HG03571 (cell line): ENCODE results near the gene DYRK1A.

Experiments used
- ATAC-seq: cut with Tn5 transposase; IDR thresholded peaks from one replicate; pipeline ENCODE4 v1.9.1; 2021; ENCODE audit not compliant: unreplicated experiment

Gene DYRK1A

DNA sequence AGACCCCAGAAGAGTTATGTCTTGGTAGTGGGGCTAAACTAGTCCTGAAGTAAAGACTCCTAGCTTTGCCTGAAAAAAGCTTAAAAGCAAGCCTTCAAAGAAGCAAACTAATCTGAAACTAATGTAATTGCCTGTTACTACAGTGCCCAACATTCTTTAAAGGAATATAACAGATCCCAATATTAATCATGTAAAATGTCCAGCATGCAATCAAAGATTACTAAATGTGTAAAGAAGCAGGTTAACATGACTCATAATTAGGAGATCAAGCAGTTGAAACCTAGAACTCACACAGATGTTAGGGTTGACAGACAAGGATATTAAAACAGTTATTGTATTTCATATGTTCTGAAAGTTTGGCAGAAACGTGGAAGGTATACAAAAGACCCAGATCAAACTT is 17.8 kb downstream of the DYRK1A start:
- ATAC-seq: no peak

DNA sequence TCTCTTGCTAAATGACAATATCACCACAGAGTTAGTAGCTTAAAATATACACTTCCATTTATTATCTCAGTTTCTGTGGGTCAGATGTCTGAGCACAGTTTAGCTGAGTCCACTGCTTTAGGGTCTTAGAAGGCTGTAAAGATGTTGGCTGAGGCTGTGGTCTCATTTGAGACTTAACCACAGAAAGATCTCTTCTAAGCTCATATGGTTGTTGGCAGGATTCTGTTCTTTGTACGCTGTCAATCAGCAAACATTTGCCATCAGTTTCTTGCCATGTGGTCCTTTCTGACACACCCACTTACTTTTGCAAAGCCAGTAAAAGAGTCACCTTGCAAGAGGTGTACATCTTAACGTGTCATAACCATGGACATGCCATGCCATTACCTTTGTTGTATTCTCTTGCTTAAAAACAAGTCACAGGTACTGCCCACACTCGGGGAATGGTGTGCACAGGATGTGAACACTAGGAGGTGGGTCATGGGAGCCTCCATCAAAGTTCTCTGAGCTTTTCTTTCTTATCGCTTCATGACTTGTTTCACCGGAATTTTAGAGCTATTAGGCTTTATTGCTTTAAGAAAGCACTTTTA is 18.7 kb downstream of the DYRK1A start:
- no peak for ATAC-seq

DNA sequence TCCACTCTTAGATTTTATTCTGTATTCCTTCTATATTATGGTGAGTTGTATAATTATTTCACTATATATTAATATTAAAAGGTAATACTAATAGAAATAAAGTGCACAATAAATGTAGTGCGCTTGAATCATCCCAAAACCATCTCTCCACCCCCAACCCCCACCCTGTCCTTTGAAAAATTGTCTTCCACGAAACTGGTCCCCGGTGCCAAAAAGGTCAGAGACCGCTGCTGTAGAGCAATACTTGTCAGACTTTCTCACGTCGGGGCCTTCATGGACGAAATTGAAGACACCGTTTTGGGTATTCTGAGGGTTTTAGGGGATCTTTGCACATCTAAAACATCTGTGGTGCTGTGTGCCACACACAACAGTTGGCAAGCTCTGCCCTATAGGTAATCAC is 19.6 kb downstream of the DYRK1A start:
- ATAC-seq: no peak

DNA sequence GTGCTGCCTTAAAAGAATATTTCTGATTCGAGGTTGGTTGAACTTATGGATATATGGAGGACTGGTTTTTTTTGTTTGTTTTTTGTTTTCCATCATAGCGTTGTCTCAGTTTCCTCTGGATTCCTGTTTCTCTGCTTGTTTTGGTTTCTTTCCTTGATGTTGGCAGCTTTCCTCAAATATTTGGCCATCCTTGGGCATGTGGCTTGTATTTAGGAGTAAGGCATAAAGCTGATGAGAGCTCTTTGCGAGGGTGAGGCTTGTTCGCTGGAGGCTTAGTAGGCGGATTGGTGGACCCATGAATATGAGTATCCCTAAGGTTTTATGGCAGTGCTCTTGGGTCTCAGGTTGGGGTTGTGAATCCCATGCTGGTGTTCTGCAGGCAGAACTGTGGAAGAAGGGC is 22.9 kb downstream of the DYRK1A start:
- ATAC-seq: no peak

DNA sequence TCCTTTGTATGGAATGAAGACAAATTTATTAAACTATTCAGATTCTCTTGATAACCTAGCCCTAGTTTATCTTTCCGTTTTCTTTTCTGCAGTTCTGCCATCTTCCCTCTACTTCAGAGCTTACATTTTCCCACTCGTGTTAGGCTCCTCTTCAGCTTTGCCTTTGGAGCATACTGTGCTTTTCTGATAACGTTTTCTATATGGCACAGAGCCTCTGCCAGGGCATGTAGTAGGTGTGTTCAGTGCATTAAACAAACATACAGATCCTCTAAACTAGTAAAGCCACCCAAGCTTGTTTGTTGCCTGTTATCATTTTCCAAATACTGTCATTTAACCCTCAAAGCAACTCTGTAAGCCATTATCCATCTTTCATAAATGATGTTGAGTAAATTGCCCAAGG is 25.1 kb downstream of the DYRK1A start:
- ATAC-seq: no peak

DNA sequence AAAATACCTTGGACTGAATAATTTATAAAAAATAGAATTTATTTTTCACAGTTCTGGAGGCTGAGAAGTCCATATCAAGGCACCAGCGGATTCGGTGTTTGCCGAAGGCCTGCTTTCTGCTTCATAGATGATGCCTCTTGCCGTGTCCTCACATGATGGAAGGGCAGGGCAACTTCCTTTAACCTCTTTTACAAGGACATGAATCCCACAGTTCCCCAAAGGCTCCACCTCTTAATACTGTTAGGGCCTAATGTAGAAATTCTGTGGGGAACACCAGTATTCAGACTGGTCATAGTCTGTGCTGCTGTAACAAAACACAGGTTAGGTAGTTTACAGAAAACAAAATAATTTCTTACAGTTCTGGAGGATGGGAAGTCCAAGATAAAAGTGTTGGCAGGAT is 25.9 kb downstream of the DYRK1A start:
- ATAC-seq: no peak

DNA sequence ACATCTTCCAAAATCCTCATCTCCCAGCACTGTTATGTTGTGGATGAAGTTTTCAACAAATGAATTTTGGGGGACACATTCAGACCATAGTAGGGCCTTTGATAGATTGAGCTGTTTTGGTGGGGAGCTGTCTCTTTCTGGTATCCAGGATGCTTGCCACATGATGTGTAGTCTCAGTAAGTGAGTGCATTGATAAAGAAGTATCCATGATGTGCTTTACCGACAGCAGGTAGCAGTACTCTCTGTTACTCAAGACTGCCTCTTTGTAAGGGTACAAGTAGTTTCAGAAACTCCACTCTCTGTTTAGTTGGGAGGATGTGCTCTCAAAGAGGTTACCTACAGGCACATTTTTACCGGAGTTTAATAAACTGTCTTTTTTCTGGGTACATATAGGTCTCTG is 26.5 kb downstream of the DYRK1A start:
- ATAC-seq: no peak

DNA sequence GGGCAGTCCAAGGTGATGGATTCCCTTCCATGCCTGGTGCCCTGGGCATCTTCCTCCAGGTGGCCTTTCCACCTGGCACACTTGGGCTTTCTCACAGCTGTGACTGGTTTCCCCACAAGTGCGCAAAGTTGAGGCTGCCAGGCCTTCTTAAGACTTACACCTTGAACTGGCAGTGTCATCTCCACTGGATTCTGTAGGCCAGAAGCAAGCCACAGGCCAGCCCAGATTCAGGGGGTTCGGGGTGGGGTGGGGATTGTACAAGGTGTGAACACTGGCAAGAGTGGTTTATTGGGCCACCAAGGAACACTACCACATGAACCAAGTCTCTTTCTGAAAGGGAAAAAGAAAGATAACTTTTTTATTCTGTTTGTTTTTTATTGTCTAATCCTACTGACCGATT is 27.2 kb downstream of the DYRK1A start:
- no peak for ATAC-seq

DNA sequence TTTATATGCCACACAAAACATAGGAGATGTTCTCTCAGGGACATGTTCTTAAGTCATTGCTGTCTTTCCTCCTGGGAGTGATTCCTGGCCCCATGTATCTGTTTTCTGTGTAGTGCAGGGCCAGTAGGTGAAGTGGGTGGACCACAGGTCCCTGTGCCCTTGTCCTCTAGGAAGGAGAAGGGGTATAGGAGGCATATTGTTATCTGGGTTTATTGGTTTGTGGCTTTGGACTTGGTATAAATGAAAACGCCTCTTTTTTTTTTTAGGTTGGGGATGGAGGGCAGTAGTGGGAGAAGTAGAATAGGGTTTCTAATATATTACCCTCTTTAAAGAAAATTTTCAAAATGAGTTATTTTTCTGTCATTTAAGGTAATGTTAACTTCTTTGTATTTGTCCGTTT is 29.4 kb downstream of the DYRK1A start:
- ATAC-seq: no peak

DNA sequence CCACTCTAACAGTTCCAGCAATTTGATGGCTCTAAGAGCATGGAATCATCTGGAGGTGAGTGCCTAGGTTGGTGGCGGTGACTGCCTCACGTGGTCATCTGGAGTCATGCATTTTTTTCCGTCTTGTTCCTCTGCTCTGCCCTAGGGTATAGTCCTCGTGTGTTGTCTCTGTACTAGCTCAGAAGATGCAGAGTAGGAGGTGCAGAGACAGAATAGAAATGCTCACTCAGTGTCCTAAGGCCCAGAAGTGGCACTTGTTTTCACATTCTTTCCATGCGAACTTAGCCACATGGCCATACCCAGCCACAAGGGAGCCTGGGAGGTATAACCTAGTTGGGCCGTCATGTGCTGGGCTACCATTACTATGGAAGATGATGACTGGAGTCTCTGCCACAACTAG is 30.3 kb downstream of the DYRK1A start:
- no peak for ATAC-seq

DNA sequence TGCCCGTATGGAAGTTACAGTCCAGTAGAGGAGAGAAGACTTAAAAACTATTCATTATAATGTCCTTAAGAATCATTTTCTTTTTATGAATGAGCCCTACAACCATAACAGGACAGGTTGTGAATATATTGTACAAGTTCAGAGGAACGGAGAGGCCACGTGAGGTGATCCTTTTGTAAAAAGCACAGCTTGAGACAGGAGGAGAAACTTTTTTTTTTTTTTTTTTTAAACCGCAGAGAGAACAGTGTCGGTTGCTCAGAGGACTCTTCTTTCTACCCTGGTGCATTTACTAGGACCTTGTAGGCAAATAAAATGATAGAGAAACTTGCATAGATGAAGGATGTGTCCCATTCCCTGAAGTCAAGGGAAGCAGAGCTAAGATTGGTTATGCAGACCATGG is 32.1 kb downstream of the DYRK1A start:
- ATAC-seq: no peak

DNA sequence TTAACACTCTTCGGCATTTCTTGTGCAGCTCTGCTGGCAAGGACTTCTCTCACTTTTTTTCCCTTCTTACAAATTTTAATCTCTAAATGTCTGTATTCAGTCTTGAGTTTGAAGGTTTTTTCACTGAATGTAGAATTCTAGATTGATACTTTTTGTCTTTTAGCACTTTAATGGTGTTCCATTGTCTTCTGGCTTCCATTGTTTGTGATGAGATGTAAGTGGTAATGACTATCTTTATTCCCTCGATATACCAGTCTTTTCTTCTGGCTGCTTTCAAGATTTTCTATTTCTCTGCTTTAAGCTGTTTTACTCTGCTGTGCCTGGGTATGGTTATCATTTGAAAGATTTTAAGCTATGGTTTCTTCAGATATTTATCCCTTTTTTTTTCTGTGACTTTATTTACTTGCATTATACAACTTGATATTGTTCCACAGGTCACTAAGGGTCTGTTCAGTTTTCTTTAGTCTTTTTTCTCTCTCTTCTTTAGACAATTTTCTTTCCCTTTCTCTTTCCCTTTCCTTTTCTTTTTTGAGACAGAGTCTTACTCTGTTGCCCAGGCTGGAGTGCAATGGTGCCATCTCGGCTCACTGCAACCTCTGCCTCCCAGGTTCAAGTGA is 35.8 kb downstream of the DYRK1A start:
- ATAC-seq: no peak

DNA sequence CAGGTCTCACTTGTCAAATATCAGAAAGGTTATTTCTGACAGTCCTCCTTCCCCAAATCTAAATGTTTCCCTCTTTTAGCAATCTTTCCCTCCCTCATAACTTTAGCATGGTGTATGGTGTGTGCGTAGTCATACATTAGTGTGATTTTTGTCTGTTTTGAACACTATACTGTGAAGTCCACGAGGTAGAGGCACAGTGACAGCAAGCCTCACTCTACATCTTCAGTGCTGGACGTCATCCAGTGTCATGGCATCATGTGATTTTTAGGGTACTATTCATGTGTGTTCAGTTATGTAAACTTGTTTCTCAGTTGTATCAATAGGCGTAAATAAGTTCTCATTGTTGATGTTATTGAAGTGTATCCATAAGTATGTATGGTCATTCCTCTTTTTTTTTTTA is 39.1 kb downstream of the DYRK1A start:
- no peak for ATAC-seq

DNA sequence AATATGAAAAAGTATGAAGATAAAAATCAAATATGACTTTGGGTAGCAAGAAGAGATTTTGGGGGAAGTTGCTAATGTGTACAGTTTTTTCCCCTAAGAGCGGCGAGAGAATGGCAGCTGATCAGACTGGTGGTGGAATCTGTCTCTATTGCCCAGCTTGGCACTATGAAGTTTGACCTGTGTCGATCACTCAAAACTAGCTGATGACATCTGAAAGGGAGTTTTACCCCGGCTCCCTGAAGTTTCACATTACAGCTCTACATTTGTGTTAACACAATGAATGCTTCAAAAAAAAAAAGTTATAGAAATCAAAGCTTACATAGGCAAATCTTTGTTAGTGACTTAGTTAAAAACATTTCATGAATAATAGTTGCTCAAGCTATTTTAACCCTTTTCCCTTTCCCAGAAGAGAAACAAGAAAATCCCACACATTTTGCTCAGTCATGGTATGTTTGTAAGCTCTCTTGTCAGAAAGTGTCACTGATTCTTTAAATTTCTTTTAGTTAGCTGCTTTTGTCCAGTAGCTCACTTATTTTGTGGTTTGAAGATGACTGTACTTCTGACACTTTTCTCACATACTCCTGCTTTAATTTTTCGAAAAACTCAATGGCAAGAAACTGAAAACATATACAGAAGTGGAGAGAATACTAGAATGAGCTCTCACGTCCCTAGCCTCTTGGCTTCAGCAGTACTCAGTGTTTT is 41.3 kb downstream of the DYRK1A start:
- no peak for ATAC-seq

DNA sequence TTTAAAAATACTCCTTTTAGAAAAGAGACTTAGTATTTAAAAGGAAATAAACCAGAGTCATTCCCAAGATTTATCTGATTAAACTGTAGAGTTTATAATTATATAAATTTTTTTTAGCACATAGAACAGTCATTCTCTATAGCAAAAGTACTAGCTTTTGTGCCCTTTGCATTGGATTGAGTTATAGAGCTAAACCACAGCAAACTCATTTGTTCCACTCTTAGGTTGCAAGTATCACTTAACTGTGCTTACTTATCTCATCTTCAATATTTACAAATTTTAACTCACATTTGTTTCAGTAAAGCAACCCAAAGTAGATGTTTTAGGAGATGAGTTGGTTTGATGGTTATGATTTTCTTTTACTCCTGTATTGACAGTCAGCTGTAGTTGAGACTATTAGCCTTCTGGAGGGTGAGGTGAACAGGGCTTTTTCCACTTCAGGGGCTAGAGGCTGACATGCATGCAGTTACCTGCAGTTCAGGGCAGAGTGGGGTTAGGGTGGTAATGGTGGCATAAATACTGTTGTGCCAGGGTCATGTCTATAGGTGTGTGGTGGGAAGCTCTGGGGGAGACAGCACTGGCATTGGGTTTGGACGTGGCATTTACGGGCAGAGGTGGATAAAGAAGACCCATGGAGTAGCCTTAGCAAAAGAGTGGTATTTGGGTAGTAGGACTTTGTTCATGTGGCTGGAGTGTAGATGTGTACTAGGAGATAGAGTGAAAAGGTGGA is 42.1 kb downstream of the DYRK1A start:
- no peak for ATAC-seq

DNA sequence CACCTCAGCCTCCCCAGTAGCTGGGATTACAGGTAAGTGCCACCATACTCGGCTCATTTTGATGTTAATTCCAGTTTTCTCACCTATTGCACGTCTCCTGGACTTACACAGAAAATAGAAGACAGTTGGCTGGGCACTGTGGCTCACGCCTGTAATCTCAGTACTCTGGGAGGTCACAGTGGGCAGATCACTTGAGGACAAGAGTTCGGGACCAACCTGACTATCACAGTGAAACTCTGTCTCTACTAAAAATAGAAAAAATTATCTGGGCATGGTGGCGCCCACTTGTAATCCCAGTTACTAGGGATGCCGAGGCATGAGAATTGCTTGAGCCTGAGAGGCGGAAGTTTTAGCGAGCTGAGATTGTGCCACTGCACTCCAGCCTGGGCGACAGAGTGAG is 44.1 kb downstream of the DYRK1A start:
- ATAC-seq: no peak

DNA sequence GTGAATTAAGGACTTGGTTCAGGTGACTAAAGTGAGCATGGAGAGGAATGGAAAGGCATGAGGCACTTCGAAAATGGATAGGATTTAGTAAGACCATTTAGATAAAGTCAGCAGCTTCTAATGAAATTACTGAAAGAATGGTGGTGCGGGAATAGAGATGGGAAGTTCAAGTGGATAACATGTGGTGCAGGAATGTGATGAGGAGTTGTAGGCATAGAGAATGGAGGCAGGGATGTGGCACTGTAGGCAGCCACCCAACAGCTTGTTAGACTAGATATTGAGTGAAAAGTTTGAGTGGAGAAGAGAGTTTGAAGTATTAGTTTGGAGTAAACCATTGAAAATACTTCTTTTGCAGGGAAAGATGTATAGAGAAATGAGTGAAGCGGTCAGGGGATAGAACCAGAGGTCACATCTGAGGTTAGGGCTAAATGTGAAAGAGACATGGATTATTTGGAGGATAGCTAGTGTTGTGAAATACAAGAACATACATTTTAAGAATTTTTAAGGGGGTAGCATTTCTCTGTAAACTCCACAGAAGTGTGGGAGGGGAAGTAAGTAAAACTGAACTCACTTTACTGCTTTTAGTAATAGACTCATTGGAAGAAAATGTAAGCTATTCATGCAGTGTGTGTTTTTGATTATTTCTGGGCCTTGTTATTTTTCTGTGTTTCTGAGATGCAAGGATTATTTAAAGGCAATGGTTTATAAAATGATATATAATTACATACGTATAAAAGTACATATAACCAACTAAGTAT is 46.2 kb downstream of the DYRK1A start:
- no peak for ATAC-seq

DNA sequence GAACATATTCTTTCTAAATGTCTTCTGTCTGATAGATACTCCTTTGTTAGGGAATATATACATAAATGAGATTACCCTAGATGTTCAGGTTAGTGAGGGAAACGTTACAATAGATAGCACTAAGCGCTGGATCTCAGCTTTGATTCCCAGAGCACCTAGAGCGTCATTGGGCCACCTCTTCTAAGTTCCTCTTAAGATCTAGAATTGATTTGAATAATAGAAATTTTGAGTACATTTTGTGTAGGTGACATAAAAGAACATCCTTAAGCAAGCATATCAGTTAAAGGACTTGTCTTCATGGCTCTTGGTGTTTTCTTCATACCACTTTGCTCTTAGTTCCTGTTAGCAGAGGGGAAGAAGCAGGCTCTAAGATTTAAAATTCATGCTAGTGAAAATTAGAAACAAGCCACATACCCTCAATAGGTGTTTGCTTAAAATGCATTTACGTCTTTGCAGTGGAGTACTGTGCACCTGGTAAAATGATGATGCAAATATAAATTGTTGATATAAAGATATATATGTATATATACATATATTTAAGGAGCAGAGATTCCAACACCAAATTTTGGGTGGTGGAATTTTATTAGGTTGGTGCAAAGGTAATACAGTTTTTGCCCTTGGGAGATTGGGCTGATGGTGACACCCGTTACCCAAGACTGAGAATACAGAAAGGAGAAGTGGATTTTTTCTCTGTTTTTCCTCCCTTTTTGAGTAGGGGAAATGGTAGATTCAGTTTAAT is 47.1 kb downstream of the DYRK1A start:
- ATAC-seq: no peak

DNA sequence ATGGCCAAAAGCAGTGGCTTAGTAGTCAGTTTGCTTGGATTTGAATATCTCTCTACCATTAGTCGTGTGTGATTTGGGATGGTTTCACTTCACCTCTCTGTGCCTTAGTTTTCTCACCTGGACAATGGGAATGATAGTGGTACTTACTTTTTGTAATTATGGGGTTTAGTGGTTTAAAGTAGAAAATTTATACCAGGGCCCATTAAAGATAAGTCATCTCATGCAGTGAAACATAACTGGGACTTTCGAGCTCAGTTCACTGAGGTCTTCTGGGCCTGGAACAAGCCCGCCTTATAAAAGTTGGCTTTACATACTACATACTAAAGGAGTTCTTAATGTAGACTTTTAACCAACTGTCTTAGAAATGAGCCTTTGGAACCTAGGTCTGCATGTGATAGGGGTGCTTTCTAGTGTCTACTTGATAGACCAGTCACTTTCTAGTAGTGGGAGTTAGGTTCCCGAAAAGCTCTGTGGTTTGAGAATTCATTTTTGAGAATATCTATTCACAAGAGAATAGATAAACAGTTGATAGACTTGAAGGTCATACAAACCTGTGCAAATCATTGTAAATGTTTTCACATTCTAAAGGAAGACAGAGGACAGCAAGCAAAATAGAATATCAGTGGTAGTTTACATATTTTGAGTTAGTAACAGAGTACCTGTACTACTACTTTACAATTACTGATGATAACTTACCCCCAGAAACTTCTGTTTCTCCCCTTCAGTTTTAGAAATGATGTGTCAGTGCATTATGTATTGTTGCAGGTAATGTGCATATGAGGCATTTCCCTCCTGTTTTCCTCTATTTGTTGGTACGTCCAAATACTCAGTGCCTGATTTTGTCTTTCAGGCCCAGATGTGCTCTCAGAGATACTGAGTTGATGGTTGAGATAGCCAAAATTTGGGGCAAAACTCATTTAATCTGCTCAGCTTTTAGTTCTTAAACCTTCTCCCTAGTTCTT is 48.0 kb downstream of the DYRK1A start:
- ATAC-seq: no peak

DNA sequence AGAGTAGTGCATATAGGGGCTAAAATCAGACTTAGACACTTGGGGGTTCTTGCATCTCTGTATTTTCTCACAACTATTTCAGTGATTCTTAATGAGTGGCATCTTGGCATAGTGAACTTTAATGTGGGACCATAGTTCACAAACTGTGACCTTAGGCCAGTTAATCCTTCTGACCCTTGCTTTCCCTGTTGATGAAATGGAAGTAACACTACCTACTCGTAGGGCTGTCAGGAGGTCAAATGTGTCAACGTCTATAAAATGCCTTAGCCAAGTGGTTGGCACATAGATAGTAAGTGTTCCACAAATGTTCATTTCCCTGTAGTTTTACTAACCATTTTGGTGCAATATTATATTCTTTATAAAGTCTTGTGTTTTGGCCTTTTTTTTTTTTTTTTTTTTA is 49.4 kb downstream of the DYRK1A start:
- no peak for ATAC-seq
